UCSD-AML1 (cell line): ENCODE measurements around the gene TM4SF20.
"Not testable (repeated sequence)": the region's sequence is repeated elsewhere in the genome, so short reads cannot be mapped to it uniquely, and the experiment has no call there.

ENCODE experiments used
- DNase-seq: peaks from one replicate; lab custom pipeline; 2025; ENCODE audit not compliant: unreplicated experiment; lab: John Stamatoyannopoulos, UW

The TM4SF20 gene

GRCh38 chr2:227398684-227399670, 19.9 kb upstream of the TM4SF20 start:
- DNase-seq, result no peak

GRCh38 chr2:227397562-227397961, 18.5 kb upstream of the TM4SF20 start:
- no peak for DNase-seq

- no peak for DNase-seq
Observed at GRCh38 chr2:227395556-227395955, 16.4 kb upstream of the TM4SF20 start.

GRCh38 chr2:227394401-227394800, 15.3 kb upstream of the TM4SF20 start:
- no peak for DNase-seq

GRCh38 chr2:227390468-227391256, 11.6 kb upstream of the TM4SF20 start:
- no peak for DNase-seq

GRCh38 chr2:227389661-227390060, 10.6 kb upstream of the TM4SF20 start:
- DNase-seq, result no peak

GRCh38 chr2:227389231-227389630, 10.1 kb upstream of the TM4SF20 start:
- DNase-seq, result no peak

GRCh38 chr2:227388537-227389011, 9.5 kb upstream of the TM4SF20 start:
- DNase-seq, result no peak

GRCh38 chr2:227387583-227387982, 8.5 kb upstream of the TM4SF20 start, which contains the start of gene SCYGR1:
Gene SCYGR1, minus strand, starts transcription at chr2:227387949. Its CDS starts 0 bp downstream, at chr2:227387949.
- not testable (repeated sequence) for DNase-seq

- DNase-seq, result no peak
Observed at GRCh38 chr2:227386630-227387029, 7.5 kb upstream of the TM4SF20 start.

GRCh38 chr2:227383686-227384085, 4.6 kb upstream of the TM4SF20 start:
- no peak for DNase-seq

GRCh38 chr2:227382241-227382835, 3.2 kb upstream of the TM4SF20 start:
- DNase-seq, result not testable (repeated sequence)

- DNase-seq, result no peak
Observed at GRCh38 chr2:227378371-227378782, 729 bp downstream of the TM4SF20 start.

GRCh38 chr2:227377467-227378351, 1.4 kb downstream of the TM4SF20 start:
- DNase-seq, result no peak

GRCh38 chr2:227376656-227377396, 2.3 kb downstream of the TM4SF20 start:
- no peak for DNase-seq

- no peak for DNase-seq
Observed at GRCh38 chr2:227374158-227374557, 4.9 kb downstream of the TM4SF20 start.

- DNase-seq, result no peak
Observed at GRCh38 chr2:227373389-227373788, 5.7 kb downstream of the TM4SF20 start.

GRCh38 chr2:227370791-227371312, 8.3 kb downstream of the TM4SF20 start:
- no peak for DNase-seq

- DNase-seq, result no peak
Observed at GRCh38 chr2:227370092-227370491, 9.0 kb downstream of the TM4SF20 start.
